ENCODE measurements around the gene SYT3.
"Not testable (repeated sequence)": the region's sequence is repeated elsewhere in the genome, so short reads cannot be mapped to it uniquely, and the experiment has no call there.

The SYT3 gene

GRCh38 chr19:50612504-50613404 lies 26.9 kb downstream of the SYT3 start:
- not testable (repeated sequence) for H3K27ac Mint-ChIP-seq; H3K4me3 Mint-ChIP-seq; H3K4me1 Mint-ChIP-seq; H3K36me3 Mint-ChIP-seq (ENCODE audit: low read depth)
- Mint-ChIP-seq H3K27me3 (ENCODE audit: low read depth) (peaks cover 37% of the 10 kb centered on the region), H3K9me3 (peaks cover 11% of the 10 kb centered on the region)

- H3K4me3 Mint-ChIP-seq: peak overlapping the region in 2 of 3 experiments; percentile 5 to 26
- H3K4me1 Mint-ChIP-seq: no peaks in the 10 kb centered on the region
- TF ChIP-seq, protein P1, sequence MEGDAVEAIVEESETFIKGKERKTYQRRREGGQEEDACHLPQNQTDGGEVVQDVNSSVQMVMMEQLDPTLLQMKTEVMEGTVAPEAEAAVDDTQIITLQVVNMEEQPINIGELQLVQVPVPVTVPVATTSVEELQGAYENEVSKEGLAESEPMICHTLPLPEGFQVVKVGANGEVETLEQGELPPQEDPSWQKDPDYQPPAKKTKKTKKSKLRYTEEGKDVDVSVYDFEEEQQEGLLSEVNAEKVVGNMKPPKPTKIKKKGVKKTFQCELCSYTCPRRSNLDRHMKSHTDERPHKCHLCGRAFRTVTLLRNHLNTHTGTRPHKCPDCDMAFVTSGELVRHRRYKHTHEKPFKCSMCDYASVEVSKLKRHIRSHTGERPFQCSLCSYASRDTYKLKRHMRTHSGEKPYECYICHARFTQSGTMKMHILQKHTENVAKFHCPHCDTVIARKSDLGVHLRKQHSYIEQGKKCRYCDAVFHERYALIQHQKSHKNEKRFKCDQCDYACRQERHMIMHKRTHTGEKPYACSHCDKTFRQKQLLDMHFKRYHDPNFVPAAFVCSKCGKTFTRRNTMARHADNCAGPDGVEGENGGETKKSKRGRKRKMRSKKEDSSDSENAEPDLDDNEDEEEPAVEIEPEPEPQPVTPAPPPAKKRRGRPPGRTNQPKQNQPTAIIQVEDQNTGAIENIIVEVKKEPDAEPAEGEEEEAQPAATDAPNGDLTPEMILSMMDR (IDR thresholded peaks at IDR 0.05; ENCODE audit: unreplicated experiment in 3 of 3): peak; percentile 68 to 80 (median 68)
- peaks cover 57% of the 10 kb centered on the region for H3K27me3 Mint-ChIP-seq (ENCODE audit: low read depth)
- H3K36me3 Mint-ChIP-seq (ENCODE audit: low read depth): peaks cover 4% of the 10 kb centered on the region
- no peak overlapping the region for H3K27ac Mint-ChIP-seq
- peaks cover 14% of the 10 kb centered on the region for H3K9me3 Mint-ChIP-seq
Observed at GRCh38 chr19:50607874-50608785, 31.6 kb downstream of the SYT3 start.

GRCh38 chr19:50607388-50607787 lies 32.3 kb downstream of the SYT3 start:
- Mint-ChIP-seq H3K27ac (no peak overlapping the region), H3K27me3 (ENCODE audit: low read depth) (peaks cover 63% of the 10 kb centered on the region), H3K4me3 (peak overlapping the region in 2 of 3 experiments; percentile 13 to 16), H3K36me3 (ENCODE audit: low read depth) (peaks cover 4% of the 10 kb centered on the region), H3K9me3 (peaks cover 14% of the 10 kb centered on the region), H3K4me1 (no peaks in the 10 kb centered on the region)
- TF ChIP-seq, protein P1 (IDR thresholded peaks at IDR 0.05; ENCODE audit: unreplicated experiment in 3 of 3): no peak

DNA sequence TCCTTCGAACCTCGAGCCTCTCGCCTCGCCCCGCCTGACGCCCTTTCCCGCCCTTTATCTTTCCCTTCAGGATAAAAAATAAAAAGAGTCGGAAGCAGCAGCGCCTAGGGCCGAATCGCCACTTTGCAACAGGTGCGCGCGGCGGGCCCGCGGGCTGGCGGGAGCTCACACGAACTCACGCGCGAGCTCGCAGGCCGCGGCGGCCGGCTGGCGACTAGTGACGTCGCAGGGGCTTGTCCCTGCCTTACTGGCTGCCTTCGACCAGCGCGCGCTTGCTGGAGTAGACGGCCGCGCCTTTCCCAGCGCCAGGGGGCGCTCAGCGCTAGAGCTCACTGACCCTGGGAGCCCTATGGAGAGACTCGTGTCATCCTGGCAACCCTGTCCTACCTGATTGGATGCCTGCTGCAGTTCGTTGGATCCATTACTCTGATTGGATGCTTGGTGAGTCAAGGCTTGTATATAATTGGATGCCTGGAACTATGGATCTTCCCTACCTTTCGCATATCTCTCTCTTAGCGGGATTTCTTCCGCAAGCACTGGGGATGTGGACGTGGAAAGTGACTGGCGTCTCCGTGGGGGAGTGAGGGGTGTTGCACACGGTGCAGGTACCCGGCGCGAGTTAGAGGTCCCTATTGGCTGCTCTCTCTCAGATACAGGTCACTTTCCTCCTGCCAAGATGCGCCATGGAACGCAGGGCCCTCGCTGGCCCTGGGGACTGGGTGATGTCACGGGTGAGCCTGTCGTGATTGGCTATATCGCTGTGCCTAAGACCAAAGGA lies 33.4 kb downstream of the SYT3 start:
- TF ChIP-seq, protein P1 (IDR thresholded peaks at IDR 0.05; ENCODE audit: unreplicated experiment in 3 of 3): peak; percentile 26 to 52 (median 37)
- not testable (repeated sequence) for H3K4me1 Mint-ChIP-seq; H3K27ac Mint-ChIP-seq; H3K36me3 Mint-ChIP-seq (ENCODE audit: low read depth)
- H3K9me3 Mint-ChIP-seq: peaks cover 14% of the 10 kb centered on the region
- peak overlapping the region; percentile 24 to 70 (median 29) for H3K4me3 Mint-ChIP-seq
- H3K27me3 Mint-ChIP-seq (ENCODE audit: low read depth): peaks cover 70% of the 10 kb centered on the region

- not testable (repeated sequence) for H3K9me3 Mint-ChIP-seq; H3K4me1 Mint-ChIP-seq; H3K4me3 Mint-ChIP-seq; H3K36me3 Mint-ChIP-seq (ENCODE audit: low read depth); H3K27ac Mint-ChIP-seq
- H3K27me3 Mint-ChIP-seq (ENCODE audit: low read depth): peaks cover 76% of the 10 kb centered on the region
Observed at GRCh38 chr19:50604264-50605073, 35.2 kb downstream of the SYT3 start.

DNA sequence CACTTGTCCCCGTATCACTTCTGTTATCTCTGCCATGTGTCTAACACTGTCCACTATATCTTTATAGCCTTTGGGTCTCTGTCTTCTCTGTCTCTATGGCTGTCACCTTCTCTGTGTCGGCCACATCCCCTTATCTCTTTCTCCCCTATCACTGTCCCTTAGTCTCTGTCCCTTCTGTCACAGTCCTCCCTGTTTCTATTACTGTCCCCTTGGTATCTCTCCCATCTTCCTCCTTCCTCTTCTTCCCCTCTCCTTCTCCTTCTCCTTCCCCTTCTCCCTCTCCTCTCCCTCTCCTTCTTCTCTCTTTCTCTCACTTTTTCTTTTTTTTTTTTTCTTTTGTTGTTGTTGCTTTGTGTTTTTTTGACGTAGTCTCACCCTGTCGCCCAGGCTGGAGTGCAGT lies 36.7 kb downstream of the SYT3 start:
- H3K27me3 Mint-ChIP-seq (ENCODE audit: low read depth): peaks cover 70% of the 10 kb centered on the region
- H3K36me3 Mint-ChIP-seq (ENCODE audit: low read depth): no peaks in the 10 kb centered on the region
- peaks cover 3% of the 10 kb centered on the region for H3K9me3 Mint-ChIP-seq
- H3K4me3 Mint-ChIP-seq: no peak overlapping the region
- TF ChIP-seq, protein P1 (IDR thresholded peaks at IDR 0.05; ENCODE audit: unreplicated experiment in 3 of 3): no peak
- H3K4me1 Mint-ChIP-seq: no peaks in the 10 kb centered on the region
- H3K27ac Mint-ChIP-seq: no peak overlapping the region
